Measurements from ENCODE around the gene STXBP4.
A peak's percentile ranks its signal among the peaks of the same experiment; 100 is the strongest.

STXBP4 gene, protein sequence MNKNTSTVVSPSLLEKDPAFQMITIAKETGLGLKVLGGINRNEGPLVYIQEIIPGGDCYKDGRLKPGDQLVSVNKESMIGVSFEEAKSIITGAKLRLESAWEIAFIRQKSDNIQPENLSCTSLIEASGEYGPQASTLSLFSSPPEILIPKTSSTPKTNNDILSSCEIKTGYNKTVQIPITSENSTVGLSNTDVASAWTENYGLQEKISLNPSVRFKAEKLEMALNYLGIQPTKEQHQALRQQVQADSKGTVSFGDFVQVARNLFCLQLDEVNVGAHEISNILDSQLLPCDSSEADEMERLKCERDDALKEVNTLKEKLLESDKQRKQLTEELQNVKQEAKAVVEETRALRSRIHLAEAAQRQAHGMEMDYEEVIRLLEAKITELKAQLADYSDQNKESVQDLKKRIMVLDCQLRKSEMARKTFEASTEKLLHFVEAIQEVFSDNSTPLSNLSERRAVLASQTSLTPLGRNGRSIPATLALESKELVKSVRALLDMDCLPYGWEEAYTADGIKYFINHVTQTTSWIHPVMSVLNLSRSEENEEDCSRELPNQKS

GRCh38 chr17:54968262-54968987, at the start of gene STXBP4, which contains the start of gene COX11:
STXBP4 (plus strand) TSS chr17:54968765; CDS start chr17:54986220, 17,455 bp downstream.
COX11 (minus strand) TSS chr17:54968654; CDS start chr17:54968646, 8 bp downstream.
- peak; percentile 71 for FAIRE-seq

GRCh38 chr17:54919425-54919824, 49.1 kb upstream of the STXBP4 start:
- no peak for FAIRE-seq

- FAIRE-seq, result no peak
Observed at GRCh38 chr17:54920819-54921218, 47.7 kb upstream of the STXBP4 start.

GRCh38 chr17:54924405-54924804, 44.2 kb upstream of the STXBP4 start:
- FAIRE-seq, result no peak

DNA sequence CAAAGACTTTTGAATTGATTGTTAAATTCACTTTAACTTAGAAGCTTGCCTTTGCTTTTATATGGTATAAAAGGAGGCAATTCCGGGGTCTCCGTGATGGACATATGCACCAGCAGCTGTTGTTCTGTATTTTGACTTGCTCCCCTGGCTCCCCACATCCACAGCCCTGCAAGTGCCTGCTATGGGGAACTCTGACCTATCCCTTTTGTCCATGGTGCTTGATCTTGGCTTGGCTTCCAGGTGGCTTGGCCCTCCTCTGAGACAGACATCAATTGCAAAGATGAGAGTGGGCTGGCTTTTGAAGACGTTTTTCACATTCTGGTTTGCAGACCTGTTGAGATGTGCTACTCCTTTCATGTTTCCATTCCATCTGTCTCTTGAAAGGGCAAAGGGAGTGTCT, 41.0 kb upstream of the STXBP4 start:
- FAIRE-seq, result no peak

GRCh38 chr17:54932711-54933110, 35.9 kb upstream of the STXBP4 start:
- no peak for FAIRE-seq

GRCh38 chr17:54933921-54934320, 34.6 kb upstream of the STXBP4 start:
- FAIRE-seq, result no peak

DNA sequence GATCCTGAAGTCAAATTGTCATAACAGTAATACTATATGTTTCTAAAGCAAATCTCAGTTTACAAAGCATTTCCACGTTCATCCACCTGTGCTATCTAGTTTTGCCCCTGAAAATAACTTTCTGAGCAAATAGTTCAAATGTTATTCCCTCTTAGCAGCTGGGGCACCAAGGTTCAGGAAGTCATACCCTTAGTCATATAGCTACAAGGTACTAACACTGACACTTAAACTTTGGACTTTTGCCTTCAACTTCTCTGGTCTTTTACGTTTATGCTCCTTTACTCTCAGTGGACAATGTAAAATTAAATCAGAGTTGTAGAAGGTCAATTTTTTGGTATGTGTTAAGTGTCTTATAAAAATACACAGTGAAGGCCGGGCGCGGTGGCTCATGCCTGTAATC, 33.1 kb upstream of the STXBP4 start:
- FAIRE-seq, result no peak

- FAIRE-seq, result no peak
Observed at GRCh38 chr17:54937018-54937417, 31.5 kb upstream of the STXBP4 start.

DNA sequence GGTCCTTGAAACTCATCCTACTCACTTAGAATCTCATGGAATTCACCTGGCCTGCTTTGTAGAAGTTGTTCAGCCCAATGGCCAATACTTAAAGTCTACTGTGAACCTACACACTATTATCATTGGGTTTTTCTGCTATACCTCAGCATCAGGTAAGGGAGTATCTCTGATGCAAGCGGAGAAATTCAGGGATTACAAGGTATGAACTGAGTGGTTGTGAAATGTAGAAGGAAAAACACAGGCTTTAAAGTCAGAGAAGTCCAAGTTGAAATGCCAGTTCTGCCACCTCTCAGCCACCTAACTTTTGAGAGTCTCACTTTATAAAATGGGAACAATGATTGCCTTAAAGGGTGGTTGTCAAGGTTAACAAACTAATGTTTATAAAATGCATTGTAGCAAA, 31.1 kb upstream of the STXBP4 start:
- no peak for FAIRE-seq

DNA sequence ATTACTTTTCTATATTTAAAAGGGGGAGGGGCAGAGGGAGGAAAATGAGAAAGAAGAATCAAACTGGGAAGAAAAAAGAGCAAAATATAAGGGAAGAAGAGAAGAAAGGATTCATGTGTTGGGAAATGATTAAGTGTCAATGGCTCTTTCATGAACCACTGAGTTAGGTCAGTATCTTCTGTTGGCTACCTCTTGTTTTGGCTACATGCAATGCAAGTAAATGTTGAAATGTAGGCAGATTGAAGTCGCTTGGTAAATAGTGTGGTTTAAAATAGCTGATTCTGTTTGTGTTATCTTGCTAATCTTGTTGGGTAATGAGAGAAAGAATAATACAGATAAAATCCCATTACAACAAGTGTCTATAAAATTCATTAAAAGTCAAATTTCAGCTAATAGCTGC, 27.3 kb upstream of the STXBP4 start:
- FAIRE-seq, result no peak

GRCh38 chr17:54944796-54945195, 23.8 kb upstream of the STXBP4 start:
- FAIRE-seq, result no peak

DNA sequence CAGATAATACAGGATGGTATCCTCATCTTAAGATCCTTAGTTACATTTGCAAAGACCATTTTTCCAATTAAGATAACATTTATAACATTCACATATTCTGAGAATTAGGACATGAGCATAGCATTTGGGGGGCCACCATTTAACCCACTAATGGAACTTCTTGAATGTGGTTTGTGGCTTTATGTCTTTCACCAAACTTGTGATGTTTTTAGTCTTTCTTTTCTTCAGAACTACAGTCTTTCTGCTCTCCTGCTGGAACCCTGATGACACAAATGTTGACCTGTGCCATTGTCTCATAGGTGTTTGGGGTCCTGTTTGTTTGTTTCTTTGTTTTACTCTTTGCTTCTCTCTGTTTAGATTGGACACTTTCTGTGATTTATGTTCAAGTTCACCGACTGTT, 23.3 kb upstream of the STXBP4 start:
- FAIRE-seq, result no peak

GRCh38 chr17:54945671-54946070, 22.9 kb upstream of the STXBP4 start:
- no peak for FAIRE-seq

DNA sequence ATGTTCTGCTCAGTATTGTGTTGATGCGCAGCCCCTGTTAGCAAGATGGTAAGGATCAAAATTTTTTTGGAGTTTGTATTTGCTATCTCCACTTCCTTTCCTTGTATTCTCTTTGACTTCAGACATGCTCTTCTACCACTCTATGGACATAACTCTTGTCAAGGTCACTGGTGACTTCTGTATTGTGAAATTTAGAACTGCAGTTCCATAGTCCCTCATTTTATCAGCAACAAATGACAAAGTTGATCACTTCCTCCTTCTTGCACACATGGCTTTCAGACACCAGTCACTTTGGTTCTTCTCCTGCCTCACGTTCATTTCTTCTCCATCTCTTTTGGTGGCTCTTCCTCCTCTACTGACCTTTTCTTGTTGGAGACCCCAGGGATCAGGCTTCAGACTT, 21.2 kb upstream of the STXBP4 start:
- FAIRE-seq, result no peak

DNA sequence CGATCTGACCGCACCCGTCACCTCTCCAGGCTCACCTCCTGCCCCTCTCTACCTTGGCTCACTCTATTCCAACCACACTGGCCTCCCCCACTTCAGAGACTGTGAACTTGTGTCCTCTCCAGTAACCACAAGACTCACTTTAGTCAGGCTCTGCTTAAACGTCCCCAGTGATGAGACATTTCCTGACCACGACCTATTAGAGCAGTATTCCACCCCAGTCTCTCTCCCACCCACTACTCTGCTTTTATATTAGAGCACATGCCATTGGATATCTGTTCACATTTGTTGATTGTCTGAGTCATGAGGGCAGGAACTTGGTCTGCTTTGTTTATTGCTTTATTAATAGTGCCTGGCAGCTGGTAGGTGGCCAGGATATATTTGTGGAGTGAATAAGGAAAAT, 20.2 kb upstream of the STXBP4 start:
- FAIRE-seq, result no peak

GRCh38 chr17:54950116-54950515, 18.4 kb upstream of the STXBP4 start:
- FAIRE-seq, result no peak

- FAIRE-seq, result no peak
Observed at GRCh38 chr17:54951286-54951685, 17.3 kb upstream of the STXBP4 start.

GRCh38 chr17:54956791-54957190, 11.8 kb upstream of the STXBP4 start:
- FAIRE-seq, result no peak

- FAIRE-seq, result no peak
Observed at GRCh38 chr17:54967621-54968261, 824 bp upstream of the STXBP4 start.

DNA sequence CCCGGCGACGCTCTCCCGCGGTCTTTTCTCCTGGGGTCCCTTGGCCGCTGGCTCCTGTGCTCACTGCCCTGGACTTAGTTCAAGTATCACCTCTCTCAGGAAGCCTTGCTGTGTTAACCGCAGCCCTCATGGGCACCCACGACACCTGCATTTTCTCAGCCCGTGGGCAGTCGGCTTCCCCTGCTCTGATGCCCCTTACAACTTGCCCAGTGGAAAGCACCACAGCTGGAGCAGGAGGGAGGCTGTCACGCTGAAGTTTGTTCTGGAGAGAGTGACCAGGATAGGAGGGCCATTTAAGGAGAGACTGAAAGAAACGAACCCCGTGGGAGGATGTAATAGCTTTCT, 395 bp downstream of the STXBP4 start:
- FAIRE-seq, result no peak

DNA sequence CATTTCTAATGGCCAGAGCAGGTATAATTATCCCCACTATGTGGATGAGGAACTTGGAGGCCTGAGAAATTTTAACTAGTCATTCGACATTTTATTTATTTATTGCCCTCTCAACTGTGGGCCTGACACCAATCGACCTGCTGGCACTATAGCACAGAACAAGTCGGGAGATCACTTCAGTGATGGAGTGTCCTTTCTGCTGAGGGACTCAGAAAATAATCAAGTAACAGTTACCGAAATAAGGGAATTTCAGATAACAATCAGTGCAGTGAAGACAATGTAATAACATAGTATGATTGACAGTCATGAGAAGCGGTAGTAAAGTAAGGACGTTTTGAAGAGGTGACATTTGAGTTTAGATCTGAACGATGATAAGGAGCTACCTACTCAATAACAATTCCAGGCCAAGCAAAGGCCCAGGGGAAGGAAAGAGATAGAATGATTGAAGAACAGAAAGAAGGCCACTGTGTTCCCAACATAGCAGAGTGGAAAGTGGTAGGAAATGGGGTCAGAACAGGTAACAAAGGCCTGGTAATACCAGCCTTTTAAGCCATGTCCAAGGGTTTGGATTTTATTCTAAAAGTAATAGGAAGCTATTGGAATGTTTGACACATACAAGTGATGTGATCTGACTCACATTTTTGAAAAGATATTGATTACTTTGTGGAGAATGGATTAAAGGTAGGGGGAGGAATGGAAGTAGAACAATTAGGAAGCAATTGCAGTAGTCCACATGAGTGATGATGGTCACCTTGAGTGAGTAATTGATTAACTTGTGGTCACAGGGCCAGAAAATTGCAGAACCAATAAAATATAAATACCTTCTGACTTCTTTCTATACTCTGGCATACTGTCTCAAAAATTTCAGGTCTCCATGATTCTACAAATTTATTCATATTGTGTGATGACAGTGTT, 1.4 kb downstream of the STXBP4 start:
- no peak for FAIRE-seq
